ENCODE measurements around the gene SMYD2. TPM values are rescaled to one million over a fixed set of nuclear protein-coding genes. Genes with fewer than 3 reads are reported as not detected.

SMYD2 gene
- total and polyA plus RNA-seq, 2 experiments from 2014 or later = 3.6 to 5.9 TPM

- Mint-ChIP-seq H3K4me3 (no peak overlapping the region), H3K27me3 (ENCODE audit: insufficient read depth, low read depth, poor library complexity) (peaks cover 19% of the 10 kb centered on the region), H3K9me3 (no peaks in the 10 kb centered on the region), H3K27ac (no peak overlapping the region), H3K36me3 (ENCODE audit: low read depth) (no peaks in the 10 kb centered on the region), H3K4me1 (peaks cover 15% of the 10 kb centered on the region; the same call in 2 of the 3 replicates)
- Histone ChIP-seq H3K36me3 (ENCODE audit: insufficient read depth) (no peaks in the 10 kb centered on the region), H3K27ac (ENCODE audit: low read depth) (no peak overlapping the region), H3K4me1 (ENCODE audit: insufficient read depth) (peaks cover 3% of the 10 kb centered on the region; the same call in 1 of the 2 replicates), H4K20me1 (replicated peaks; ENCODE audit: insufficient read depth) (no peaks in the 10 kb centered on the region), H3K4me3 (no peak overlapping the region), H3K79me2 (replicated peaks; ENCODE audit: insufficient read depth) (no peaks in the 10 kb centered on the region), H3K9me2 (ENCODE audit: insufficient read depth) (no peaks in the 10 kb centered on the region), H3K4me2 (no peak overlapping the region), H3F3A (replicated peaks; ENCODE audit: low read depth) (no peaks in the 10 kb centered on the region; the same call in 1 of the 2 replicates), H3K27me3 (ENCODE audit: insufficient read depth) (no peaks in the 10 kb centered on the region), H2AFZ (no peak overlapping the region)
- DNase-seq (ENCODE audit: low spot score) (no peak), ATAC-seq (no peak)
- TF ChIP-seq ETS1 (IDR thresholded peaks at IDR 0.05) = no peak
- no peak for TF ChIP-seq REST (IDR thresholded peaks at IDR 0.05; ENCODE audit: unreplicated experiment)
- no peak for TF ChIP-seq ZNF114 (CRISPR knock-in tag; IDR thresholded peaks at IDR 0.05)
- no peak for TF ChIP-seq CREB1 (CRISPR knock-in tag; IDR thresholded peaks at IDR 0.05; ENCODE audit: low read depth)
- no peak for TF ChIP-seq ZNF462 (CRISPR knock-in tag; IDR thresholded peaks at IDR 0.05)
- TF ChIP-seq STAT1 (IDR thresholded peaks at IDR 0.05; ENCODE audit: unreplicated experiment) = no peak
- TF ChIP-seq EZH2phosphoT487 (IDR thresholded peaks at IDR 0.05; ENCODE audit: unreplicated experiment) = no peak
- no peak for TF ChIP-seq NANOG (IDR thresholded peaks at IDR 0.05; ENCODE audit: borderline replicate concordance)
- TF ChIP-seq CTCF (conservative IDR thresholded peaks at IDR 0.05; ENCODE audit: low read depth in 2 of 2) = no peak
- no peak for TF ChIP-seq ZNF331 (CRISPR knock-in tag; IDR thresholded peaks at IDR 0.05; ENCODE audit: low read depth)
- TF ChIP-seq EZH2 (IDR thresholded peaks at IDR 0.05; ENCODE audit: low read depth, unreplicated experiment) = no peak
- no peak for TF ChIP-seq JUNB (IDR thresholded peaks at IDR 0.05; ENCODE audit: unreplicated experiment)
- TF ChIP-seq POLR2AphosphoS5 (IDR thresholded peaks at IDR 0.05; ENCODE audit: low read depth) = no peak
Observed at GRCh38 chr1:214330715-214331114, 49.8 kb downstream of the SMYD2 start.

Data from GM23338 (cell line).